Upper lobe of left lung (tissue), 4 donors: ENCODE results near the gene EPB41L4B.

Source experiments
- EP300 ChIP-seq, 4 donors: sonication (generic); formaldehyde crosslinking; IDR thresholded peaks; one replicate each; pipeline ENCODE4 v1.5.1; 2017; ENCODE audit warnings: antibody characterized with exemption in 4 of 4, control low read depth in 2 of 4
- POLR2A ChIP-seq, 4 donors: fragments of 450-650 bp; IDR thresholded peaks; one replicate each; pipeline ENCODE4 v1.5.1; 2016 to 2017; ENCODE audit warnings: antibody characterized with exemption in 4 of 4, mild to moderate bottlenecking in 2 of 4
- TF ChIP-seq, protein P1 (sequence below), 6 experiments: fragments of 450-650 bp in 4 of 6; fragments of 200-600 bp in 2 of 6; sonication (generic) in 2 of 6; IDR thresholded peaks; one replicate each; pipeline ENCODE4 v1.5.1; 2016 to 2019; ENCODE audit warnings: antibody characterized with exemption in 6 of 6

DNA sequence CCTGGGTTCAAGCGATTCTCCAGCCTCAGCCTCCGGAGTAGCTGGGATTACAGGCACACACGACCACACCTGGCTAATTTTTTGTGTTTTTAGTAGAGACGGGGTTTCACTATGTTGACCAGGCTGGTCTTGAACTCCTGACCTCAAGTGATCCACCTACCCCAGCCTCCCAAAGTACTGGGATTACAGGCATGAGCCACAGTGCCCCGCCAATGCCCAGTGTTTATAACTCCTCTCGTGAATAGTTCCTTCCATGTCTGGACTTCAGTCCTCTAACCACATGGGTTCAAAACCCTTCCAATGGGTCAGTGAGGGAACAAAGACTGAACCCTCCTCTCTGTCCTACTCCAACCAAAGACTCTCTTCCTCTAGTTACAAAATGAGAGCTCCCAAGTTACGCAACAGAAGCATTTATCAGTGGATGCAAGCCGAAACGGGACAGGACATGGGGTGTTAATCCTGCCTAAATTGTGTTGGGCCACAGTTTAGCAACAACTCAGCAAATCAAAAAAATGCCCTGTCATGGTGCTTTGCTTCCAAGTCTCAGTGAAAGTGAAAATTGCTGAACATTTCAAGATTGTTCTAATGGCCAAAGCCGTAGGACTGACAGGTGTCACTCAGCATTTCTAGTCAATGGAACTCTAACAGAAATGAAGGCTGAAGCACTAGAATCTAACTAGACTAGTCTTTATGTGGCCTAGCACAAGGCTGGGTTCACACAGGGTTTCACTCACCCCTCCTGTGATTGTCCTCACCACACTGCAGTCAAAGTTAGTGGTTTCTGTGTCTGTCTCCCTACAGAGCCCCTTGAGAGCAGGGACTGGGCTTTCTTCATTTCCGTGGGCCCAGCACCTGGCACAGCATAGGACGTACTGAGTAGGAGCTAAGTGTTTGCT lies 197.9 kb downstream of the EPB41L4B start:
- no peak for TF ChIP-seq POLR2A (IDR thresholded peaks at IDR 0.05)
- TF ChIP-seq, protein P1, sequence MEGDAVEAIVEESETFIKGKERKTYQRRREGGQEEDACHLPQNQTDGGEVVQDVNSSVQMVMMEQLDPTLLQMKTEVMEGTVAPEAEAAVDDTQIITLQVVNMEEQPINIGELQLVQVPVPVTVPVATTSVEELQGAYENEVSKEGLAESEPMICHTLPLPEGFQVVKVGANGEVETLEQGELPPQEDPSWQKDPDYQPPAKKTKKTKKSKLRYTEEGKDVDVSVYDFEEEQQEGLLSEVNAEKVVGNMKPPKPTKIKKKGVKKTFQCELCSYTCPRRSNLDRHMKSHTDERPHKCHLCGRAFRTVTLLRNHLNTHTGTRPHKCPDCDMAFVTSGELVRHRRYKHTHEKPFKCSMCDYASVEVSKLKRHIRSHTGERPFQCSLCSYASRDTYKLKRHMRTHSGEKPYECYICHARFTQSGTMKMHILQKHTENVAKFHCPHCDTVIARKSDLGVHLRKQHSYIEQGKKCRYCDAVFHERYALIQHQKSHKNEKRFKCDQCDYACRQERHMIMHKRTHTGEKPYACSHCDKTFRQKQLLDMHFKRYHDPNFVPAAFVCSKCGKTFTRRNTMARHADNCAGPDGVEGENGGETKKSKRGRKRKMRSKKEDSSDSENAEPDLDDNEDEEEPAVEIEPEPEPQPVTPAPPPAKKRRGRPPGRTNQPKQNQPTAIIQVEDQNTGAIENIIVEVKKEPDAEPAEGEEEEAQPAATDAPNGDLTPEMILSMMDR (IDR thresholded peaks at IDR 0.05) = no peak
- TF ChIP-seq EP300 (IDR thresholded peaks at IDR 0.05) = no peak
